Activated T-helper 1 cell treated with Interleukin-2 at 50 U/mL for 16 hours (primary cell): ENCODE measurements around the gene LYPD6.

Experiments used
- DNase-seq: peaks from one replicate; pipeline ENCODE4 v3.0.0-alpha.2; 2020; ENCODE audit warnings: low read depth

Gene LYPD6

GRCh38 chr2:149353421-149353820, 23.0 kb downstream of the LYPD6 start:
- DNase-seq = no peak

- DNase-seq = no peak
Observed at GRCh38 chr2:149355716-149356422, 25.5 kb downstream of the LYPD6 start.

GRCh38 chr2:149357058-149357457, 26.7 kb downstream of the LYPD6 start:
- DNase-seq = no peak

GRCh38 chr2:149360106-149360505, 29.7 kb downstream of the LYPD6 start:
- no peak for DNase-seq

- no peak for DNase-seq
Observed at GRCh38 chr2:149363958-149364357, 33.6 kb downstream of the LYPD6 start.

- no peak for DNase-seq
Observed at GRCh38 chr2:149364839-149365238, 34.5 kb downstream of the LYPD6 start.

GRCh38 chr2:149365931-149366583, 35.7 kb downstream of the LYPD6 start:
- DNase-seq = no peak

GRCh38 chr2:149370061-149370775, 39.8 kb downstream of the LYPD6 start:
- DNase-seq = no peak

- no peak for DNase-seq
Observed at GRCh38 chr2:149371476-149371875, 41.1 kb downstream of the LYPD6 start.

- DNase-seq = no peak
Observed at GRCh38 chr2:149375801-149376361, 45.5 kb downstream of the LYPD6 start.

- DNase-seq = no peak
Observed at GRCh38 chr2:149380205-149380604, 49.8 kb downstream of the LYPD6 start.

- DNase-seq = no peak
Observed at GRCh38 chr2:149383340-149383739, 53.0 kb downstream of the LYPD6 start.

- DNase-seq = no peak
Observed at GRCh38 chr2:149385350-149385749, 55.0 kb downstream of the LYPD6 start.

- no peak for DNase-seq
Observed at GRCh38 chr2:149387411-149387810, 57.0 kb downstream of the LYPD6 start.

- no peak for DNase-seq
Observed at GRCh38 chr2:149388120-149388816, 57.9 kb downstream of the LYPD6 start.

GRCh38 chr2:149389506-149390167, 59.2 kb downstream of the LYPD6 start:
- no peak for DNase-seq

GRCh38 chr2:149393614-149394013, 63.2 kb downstream of the LYPD6 start:
- DNase-seq = no peak

- no peak for DNase-seq
Observed at GRCh38 chr2:149394864-149395263, 64.5 kb downstream of the LYPD6 start.

- no peak for DNase-seq
Observed at GRCh38 chr2:149399934-149400615, 69.7 kb downstream of the LYPD6 start.

- DNase-seq = no peak
Observed at GRCh38 chr2:149400997-149401396, 70.6 kb downstream of the LYPD6 start.

- no peak for DNase-seq
Observed at GRCh38 chr2:149409506-149409905, 79.1 kb downstream of the LYPD6 start.
